H1 (cell line): ENCODE measurements around the gene B4GAT1. TPM values are rescaled to one million over a fixed set of nuclear protein-coding genes. Genes with fewer than 3 reads are reported as not detected.

Experiments
- CTCF ChIA-PET: fragments of 300-600 bp; sonication (Branson Sonifier 250); formaldehyde crosslinking; loops from one replicate; lab custom pipeline; 2021; ENCODE audit not compliant: partially characterized antibody; lab: Charles Lee
- POLR2A ChIA-PET: fragments of 300-600 bp; sonication (Branson Sonifier 250); formaldehyde crosslinking; loops from one replicate; lab custom pipeline; 2021; ENCODE audit warnings: inconsistent platforms; ENCODE audit not compliant: partially characterized antibody; lab: Charles Lee
- DNase-seq, 2 experiments: peaks; one replicate each; pipeline versions ENCODE4 v3.0.0 to v3.0.0-alpha.2; 2010 to 2022; ENCODE audit warnings: low spot score in 2 of 2, low read depth in 1 of 2, mixed read lengths in 1 of 2
- FAIRE-seq: peaks from 2 replicates; lab custom pipeline; 2011; peaks lifted over from hg19 to GRCh38; lab: Jason Lieb, UNC
- H2AFZ ChIP-seq: 2 replicates; pipeline ENCODE4 v1.8.1; 2012; ENCODE audit warnings: low read length, inconsistent platforms
- H2AK5ac ChIP-seq: 2 replicates; pipeline ENCODE4 v1.6.1; 2013; ENCODE audit warnings: low read depth, low read length
- H2BK120ac ChIP-seq: replicated peaks from 2 replicates; pipeline ENCODE3; 2013; ENCODE audit warnings: low read depth, low read length, inconsistent platforms
- H2BK12ac ChIP-seq: 2 replicates; pipeline ENCODE4 v1.6.1; 2013; ENCODE audit warnings: low read depth, low read length
- H2BK15ac ChIP-seq: 2 replicates; pipeline ENCODE4 v1.6.1; 2013; ENCODE audit warnings: low read length
- H2BK20ac ChIP-seq: 2 replicates; pipeline ENCODE4 v1.6.1; 2013; ENCODE audit warnings: low read length
- H2BK5ac ChIP-seq: 2 replicates; pipeline ENCODE4 v1.6.1; 2013; ENCODE audit warnings: low read depth, low read length
- H3K14ac ChIP-seq: 2 replicates; pipeline ENCODE4 v1.6.1; 2013; ENCODE audit warnings: inconsistent platforms; ENCODE audit not compliant: insufficient read length
- H3K18ac ChIP-seq: 2 replicates; pipeline ENCODE4 v1.6.1; 2013; ENCODE audit warnings: low read length; ENCODE audit errors: extremely low read depth
- H3K23ac ChIP-seq: 2 replicates; pipeline ENCODE4 v1.6.1; 2013; ENCODE audit warnings: inconsistent platforms; ENCODE audit not compliant: insufficient read length
- H3K23me2 ChIP-seq: 2 replicates; pipeline ENCODE4 v1.6.1; 2013; ENCODE audit warnings: low read depth, low read length
- H3K27ac ChIP-seq: 2 replicates; pipeline ENCODE4 v1.6.1; 2011; ENCODE audit warnings: low read depth, low read length, inconsistent platforms
- H3K27me3 ChIP-seq, 4 experiments: replicated peaks in 1 of 4; 1 replicate in 1 of 4; 2 replicates in 3 of 4; pipeline versions ENCODE4 v1.6.1 to v1.8.1; 2011 to 2013; ENCODE audit warnings: low read length in 3 of 4, mild to moderate bottlenecking in 3 of 4, inconsistent platforms in 2 of 4, mixed read lengths in 2 of 4, moderate library complexity in 1 of 4; ENCODE audit not compliant: control insufficient read depth in 3 of 4, insufficient read depth in 3 of 4; ENCODE audit errors: extremely low read depth in 1 of 4
- H3K36me3 ChIP-seq, 4 experiments: 2 replicates each; pipeline versions ENCODE4 v1.6.1 to v1.8.1; 2011 to 2013; ENCODE audit warnings: mild to moderate bottlenecking in 4 of 4, low read length in 3 of 4, moderate library complexity in 2 of 4, control low read depth in 1 of 4, inconsistent platforms in 1 of 4; ENCODE audit not compliant: insufficient read depth in 4 of 4, control insufficient read depth in 2 of 4
- H3K4ac ChIP-seq: replicated peaks from 2 replicates; pipeline ENCODE3; 2013; ENCODE audit warnings: low read length, low read depth, mixed read lengths, inconsistent platforms; ENCODE audit not compliant: insufficient read length
- H3K4me1 ChIP-seq, 4 experiments: replicated peaks in 1 of 4; 1 replicate in 1 of 4; 2 replicates in 3 of 4; pipeline versions ENCODE4 v1.6.1 to v1.8.1; 2011 to 2013; ENCODE audit warnings: low read length in 3 of 4, inconsistent platforms in 2 of 4, mixed read lengths in 1 of 4; ENCODE audit not compliant: insufficient read depth in 4 of 4, control insufficient read depth in 3 of 4
- H3K4me2 ChIP-seq, 2 experiments: 2 replicates each; pipeline versions ENCODE4 v1.6.1 to v1.8.1; 2011 to 2013; ENCODE audit warnings: low read depth in 2 of 2, low read length in 2 of 2, control low read depth in 1 of 2, inconsistent platforms in 1 of 2, mild to moderate bottlenecking in 1 of 2; ENCODE audit not compliant: insufficient read depth in 1 of 2
- H3K4me3 ChIP-seq, 4 experiments: fragments of 200-600, 300-600 bp in 1 of 4; sonication (generic), shearing (Covaris generic), sonication (Bioruptor Twin) in 1 of 4; 2 replicates each; pipeline versions ENCODE4 v1.5.1 to v1.8.1; 2011 to 2016; ENCODE audit warnings: low read length in 4 of 4, low read depth in 3 of 4, control low read depth in 2 of 4, inconsistent platforms in 2 of 4, mild to moderate bottlenecking in 2 of 4, mixed read lengths in 1 of 4, moderate library complexity in 1 of 4; ENCODE audit not compliant: insufficient read depth in 2 of 4; ENCODE audit errors: extremely low read depth in 1 of 4
- H3K56ac ChIP-seq: replicated peaks from 2 replicates; pipeline ENCODE3; 2013; ENCODE audit warnings: low read depth, mild to moderate bottlenecking, mixed read lengths, low read length, inconsistent platforms; ENCODE audit not compliant: insufficient read length
- H3K79me1 ChIP-seq: 2 replicates; pipeline ENCODE4 v1.6.1; 2013; ENCODE audit warnings: low read depth, low read length, control low read depth
- H3K79me2 ChIP-seq, 2 experiments: 2 replicates each; pipeline versions ENCODE4 v1.6.1 to v1.8.1; 2012 to 2013; ENCODE audit warnings: low read length in 2 of 2, mild to moderate bottlenecking in 2 of 2, inconsistent platforms in 1 of 2; ENCODE audit not compliant: insufficient read depth in 2 of 2, control insufficient read depth in 1 of 2
- H3K9ac ChIP-seq, 4 experiments: replicated peaks in 1 of 4; 1 replicate in 1 of 4; 2 replicates in 3 of 4; pipeline versions ENCODE4 v1.6.1 to v1.8.1; 2011 to 2013; ENCODE audit warnings: low read depth in 3 of 4, low read length in 3 of 4, control low read depth in 2 of 4, mild to moderate bottlenecking in 2 of 4, moderate library complexity in 2 of 4, inconsistent platforms in 1 of 4; ENCODE audit errors: extremely low read depth in 1 of 4
- H3K9me3 ChIP-seq, 2 experiments: 2 replicates each; pipeline versions ENCODE4 v1.6.1 to v1.8.1; 2012 to 2013; ENCODE audit warnings: mild to moderate bottlenecking in 2 of 2, moderate library complexity in 2 of 2, control low read depth in 1 of 2, inconsistent platforms in 1 of 2, low read depth in 1 of 2, low read length in 1 of 2, mixed read lengths in 1 of 2; ENCODE audit not compliant: insufficient read depth in 2 of 2
- H4K20me1 ChIP-seq, 2 experiments: replicated peaks in 1 of 2; 2 replicates each; pipeline versions ENCODE3 to v1.8.1; 2011 to 2013; ENCODE audit warnings: inconsistent platforms in 2 of 2, low read length in 2 of 2, mild to moderate bottlenecking in 1 of 2; ENCODE audit not compliant: insufficient read depth in 2 of 2, control insufficient read depth in 1 of 2
- H4K5ac ChIP-seq: 2 replicates; pipeline ENCODE4 v1.6.1; 2013; ENCODE audit warnings: low read length, low read depth, mixed read lengths, inconsistent platforms; ENCODE audit not compliant: insufficient read length
- H4K8ac ChIP-seq: 2 replicates; pipeline ENCODE4 v1.8.0; 2013; ENCODE audit warnings: mild to moderate bottlenecking, moderate library complexity, low read length, inconsistent platforms; ENCODE audit not compliant: insufficient read depth; ENCODE audit errors: extremely low read depth
- H4K91ac ChIP-seq: replicated peaks from 2 replicates; pipeline ENCODE3; 2013; ENCODE audit warnings: low read length, mixed read lengths, inconsistent platforms; ENCODE audit not compliant: insufficient read length
- ASH2L ChIP-seq: fragments of 200-600, 300-600 bp; sonication (generic); IDR thresholded peaks from one replicate; pipeline ENCODE4 v1.7.1; 2017; ENCODE audit warnings: low read length
- BCL11A ChIP-seq, 2 experiments: IDR thresholded peaks; one replicate each; pipeline ENCODE4 v1.6.1; 2011; ENCODE audit warnings: low read depth in 2 of 2, low read length in 2 of 2, mild to moderate bottlenecking in 2 of 2
- CHD1 ChIP-seq: IDR thresholded peaks from 2 replicates; pipeline ENCODE4 v1.6.1; 2012; ENCODE audit warnings: low read depth, low read length, improper control_type of control experiment
- CREB1 ChIP-seq: IDR thresholded peaks from 2 replicates; pipeline ENCODE4 v1.6.1; 2012; ENCODE audit warnings: inconsistent platforms
- FOSL1 ChIP-seq: IDR thresholded peaks from 2 replicates; pipeline ENCODE4 v1.6.1; 2011; ENCODE audit warnings: mild to moderate bottlenecking, low read depth, low read length, moderate library complexity; ENCODE audit not compliant: insufficient read depth
- HDAC6 ChIP-seq: IDR thresholded peaks from one replicate; pipeline ENCODE4 v1.7.1; 2012; ENCODE audit warnings: low read depth, mild to moderate bottlenecking, inconsistent platforms, low read length, moderate library complexity
- JUN ChIP-seq: IDR thresholded peaks from 2 replicates; pipeline ENCODE4 v1.6.1; 2011; ENCODE audit warnings: low read depth, mild to moderate bottlenecking, improper control_type of control experiment, low read length
- KDM4A ChIP-seq: IDR thresholded peaks from one replicate; pipeline ENCODE4 v1.7.1; 2012; ENCODE audit warnings: low read depth, mild to moderate bottlenecking, moderate library complexity, low read length, inconsistent platforms; ENCODE audit not compliant: severe bottlenecking
- NANOG ChIP-seq: IDR thresholded peaks from 2 replicates; pipeline ENCODE4 v1.6.1; 2011; ENCODE audit warnings: low read length, low read depth, mild to moderate bottlenecking, inconsistent platforms; ENCODE audit not compliant: insufficient read depth, poor library complexity, severe bottlenecking
- POLR2AphosphoS5 ChIP-seq: IDR thresholded peaks from 2 replicates; pipeline ENCODE4 v1.6.1; 2011; ENCODE audit warnings: low read depth, low read length
- RNF2 ChIP-seq: fragments of 200-900, 300-1000 bp; sonication (generic); IDR thresholded peaks from 2 replicates; pipeline ENCODE4 v1.7.1; 2016; ENCODE audit warnings: borderline replicate concordance, low read depth, mild to moderate bottlenecking, antibody characterized with exemption, low read length; ENCODE audit not compliant: poor library complexity, severe bottlenecking; ENCODE audit errors: missing control alignments
- SIN3A ChIP-seq, 2 experiments: IDR thresholded peaks in 1 of 2; conservative IDR thresholded peaks in 1 of 2; 2 replicates each; pipeline ENCODE4 v1.6.1; 2011 to 2012; ENCODE audit warnings: low read length in 2 of 2, improper control_type of control experiment in 1 of 2, low read depth in 1 of 2, mild to moderate bottlenecking in 1 of 2
- TAF7 ChIP-seq: optimal IDR thresholded peaks from 2 replicates; pipeline ENCODE3; 2011; ENCODE audit warnings: low read depth, mild to moderate bottlenecking, inconsistent platforms, low read length, moderate library complexity, borderline replicate concordance
- TBP ChIP-seq: IDR thresholded peaks from 2 replicates; pipeline ENCODE4 v1.6.1; 2011; ENCODE audit warnings: low read depth, low read length, improper control_type of control experiment
- TEAD4 ChIP-seq: IDR thresholded peaks from 2 replicates; pipeline ENCODE4 v1.6.1; 2012; ENCODE audit warnings: low read depth, low read length, inconsistent platforms, mixed read lengths
- WGBS, 2 experiments: shearing (Covaris generic) in 1 of 2; methylation state at CpG; one replicate each; pipeline versions ENCODE4 v1.1.6 to v1.1.7; 2013 to 2015; ENCODE audit warnings: low lambda C conversion rate in 2 of 2, mixed read lengths in 2 of 2, inconsistent platforms in 1 of 2, low coverage in 1 of 2, missing lambda C conversion rate in 1 of 2; ENCODE audit not compliant: insufficient replicate concordance in 2 of 2, insufficient coverage in 1 of 2, insufficient read length in 1 of 2; ENCODE audit errors: extremely low coverage in 1 of 2, missing lambda C conversion rate in 1 of 2; 5-methylcytosine and 5-hydroxymethylcytosine counted together
- polyA plus RNA-seq, 7 experiments: library from polyadenylated mRNA; depleted of rRNA in 3 of 7; stranded (reverse) in 5 of 7; unstranded in 2 of 7; fragments of >200 nt in 5 of 7; fragments of 200-250 nt in 2 of 7; gene quantifications; 1 replicate in 5 of 7; 2 replicates in 1 of 7; 4 replicates in 1 of 7; pipeline versions ENCODE4 v1.2.1 to v1.2.3, GENCODE V29; 2011 to 2013; ENCODE audit warnings: missing spikeins in 2 of 7, mixed read lengths in 2 of 7
- total RNA-seq: library from RNA; stranded (reverse); fragmentation: NEBNext Ultra II Directional; extraction: Animal tissue kit (Norgen Biotek cat#: 25700); gene quantifications from 2 replicates; pipeline ENCODE4 v1.2.1, GENCODE V29; 2021

B4GAT1 gene
- total and polyA plus RNA-seq, 2 of the 8 experiments (the other 6 are each of a cell fraction or from before 2014, with no cell fraction given): 22.2 to 27.8 TPM

DNA sequence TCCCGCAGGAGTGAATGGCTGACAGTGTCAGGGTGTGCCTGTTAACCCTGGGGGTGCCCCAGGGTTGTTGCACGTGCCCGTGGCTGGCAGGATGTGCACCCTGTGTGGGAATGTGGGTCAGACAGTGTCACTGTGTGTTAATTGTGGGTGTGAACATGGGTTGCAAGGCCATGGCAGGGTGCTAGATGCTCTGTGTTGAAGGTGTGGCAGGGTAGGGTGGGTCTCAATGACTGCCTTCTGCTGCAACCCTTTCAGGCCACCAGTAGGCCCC, 19.5 kb downstream of the B4GAT1 start:
- H4K20me1 ChIP-seq: no peaks in the 10 kb centered on the region
- ChIA-PET POLR2A (no interaction called here), CTCF (no interaction called here)
- 95% methylated on average over 3 of the region's 3 CpGs; no CpG with 5 or more reads in 1 of the 2 experiments for WGBS, 2 experiments
- no peak overlapping the region for H3K27ac ChIP-seq
- H3K4me2 ChIP-seq: no peak overlapping the region
- no peaks in the 10 kb centered on the region for H3K79me1 ChIP-seq
- no peak overlapping the region for H3K56ac ChIP-seq
- H3K14ac ChIP-seq: no peak overlapping the region
- H3K23me2 ChIP-seq: peaks cover 2% of the 10 kb centered on the region; the same call in 1 of the 2 replicates
- H3K4me3 ChIP-seq: no peak overlapping the region
- peaks cover 5 to 13% (median 8%) of the 10 kb centered on the region in 4 experiments; a peak in 6 of 7 replicates for H3K4me1 ChIP-seq
- peak overlapping the region; percentile 54 for H2AFZ ChIP-seq
- H4K5ac ChIP-seq: no peak overlapping the region
- no peaks in the 10 kb centered on the region for H3K79me2 ChIP-seq
- 0 out of 2 replicates have a peak overlapping the region, but pooled peaks have one; percentile 63 for H4K8ac ChIP-seq
- H3K23ac ChIP-seq: no peak overlapping the region
- peak overlapping the region; percentile 94 for H4K91ac ChIP-seq
- H2BK5ac ChIP-seq: peak overlapping the region; percentile 75; the same call in 1 of the 2 replicates
- H2BK120ac ChIP-seq: peak overlapping the region; percentile 80
- no peaks in the 10 kb centered on the region for H3K9me3 ChIP-seq
- H2BK12ac ChIP-seq: peak overlapping the region; percentile 99
- H2BK15ac ChIP-seq: peak overlapping the region; percentile 100
- H3K36me3 ChIP-seq: no peaks in the 10 kb centered on the region
- FAIRE-seq: no peak
- peak overlapping the region; percentile 69 for H2AK5ac ChIP-seq
- peak overlapping the region; percentile 69 for H3K4ac ChIP-seq
- H3K18ac ChIP-seq: no peak overlapping the region; the same call in none of the 2 replicates
- no peak overlapping the region for H3K9ac ChIP-seq
- no peak for DNase-seq
- H2BK20ac ChIP-seq: peak overlapping the region; percentile 74; the same call in 1 of the 2 replicates
- H3K27me3 ChIP-seq: peaks cover 0 to 7% (median 5%) of the 10 kb centered on the region in 4 experiments; a peak in 2 of 7 replicates
- TF ChIP-seq BCL11A (IDR thresholded peaks at IDR 0.05; ENCODE audit: low read depth in 2 of 2, low read length in 2 of 2): no peak
- no peak for TF ChIP-seq CREB1
- TF ChIP-seq TEAD4: no peak
- TF ChIP-seq SIN3A (conservative IDR thresholded peaks at IDR 0.05 in 1 of 2, IDR thresholded peaks at IDR 0.05 in 1 of 2; ENCODE audit: low read depth in 1 of 2, low read length in 2 of 2): no peak
- no peak for TF ChIP-seq TBP
- TF ChIP-seq CHD1: no peak
- no peak for TF ChIP-seq NANOG
- no peak for TF ChIP-seq TAF7
- no peak for TF ChIP-seq RNF2
- no peak for TF ChIP-seq HDAC6
- no peak for TF ChIP-seq POLR2AphosphoS5
- no peak for TF ChIP-seq FOSL1
- no peak for TF ChIP-seq JUN
- no peak for TF ChIP-seq ASH2L
- TF ChIP-seq KDM4A: no peak
